Measurements from ENCODE around the gene SKI. TPM values are rescaled to one million over a fixed set of nuclear protein-coding genes. Genes with fewer than 3 reads are reported as not detected.

SKI gene
- total RNA-seq, 1 donor from 2014 or later: 90.0 TPM

- H3K36me3 ChIP-seq: no peaks in the 10 kb centered on the region
- H3K4me1 ChIP-seq: peaks cover 88% of the 10 kb centered on the region
- no peak for TF ChIP-seq CTCF (IDR thresholded peaks at IDR 0.05)
- H3K27ac ChIP-seq: peak overlapping the region; percentile 89
- no peak for DNase-seq
- no peaks in the 10 kb centered on the region for H3K9me3 ChIP-seq
- ATAC-seq: no peak
- peak overlapping the region; percentile 64 for H3K4me3 ChIP-seq
- H3K27me3 ChIP-seq (ENCODE audit: low read depth): no peaks in the 10 kb centered on the region
- intact Hi-C loops (cut with DNase I): no loop called here
These were observed 5.3 kb downstream of the SKI start for GRCh38 chr1:2233468-2233867.

- H3K36me3 ChIP-seq: no peaks in the 10 kb centered on the region
- ATAC-seq: peak; percentile 76 to 87
- no peak for TF ChIP-seq CTCF (IDR thresholded peaks at IDR 0.05)
- DNase-seq: peak; percentile 97
- intact Hi-C loops (cut with DNase I): no loop called here
- H3K27ac ChIP-seq: peak overlapping the region; percentile 89
- no peaks in the 10 kb centered on the region for H3K27me3 ChIP-seq (ENCODE audit: low read depth)
- no peaks in the 10 kb centered on the region for H3K9me3 ChIP-seq
- H3K4me1 ChIP-seq: peaks cover 96% of the 10 kb centered on the region
- peak overlapping the region; percentile 64 for H3K4me3 ChIP-seq
These were observed 6.1 kb downstream of the SKI start for GRCh38 chr1:2233997-2234761.

GRCh38 chr1:2234762-2235113, 6.6 kb downstream of the SKI start:
- Histone ChIP-seq H3K9me3 (no peaks in the 10 kb centered on the region), H3K27me3 (ENCODE audit: low read depth) (no peaks in the 10 kb centered on the region), H3K4me3 (peak overlapping the region; percentile 64), H3K27ac (peak overlapping the region; percentile 89), H3K36me3 (no peaks in the 10 kb centered on the region), H3K4me1 (peaks cover 100% of the 10 kb centered on the region)
- DNase-seq: peak; percentile 69
- intact Hi-C loops (cut with DNase I): no loop called here
- ATAC-seq: peak; percentile 16 to 18
- TF ChIP-seq CTCF (IDR thresholded peaks at IDR 0.05): no peak

- DNase-seq (no peak), ATAC-seq (no peak)
These were observed 7.3 kb downstream of the SKI start for GRCh38 chr1:2235300-2235998.

More at GRCh38 chr1:2235300-2235998, 7.3 kb downstream of the SKI start:
- intact Hi-C loops (cut with DNase I): no loop called here
- Histone ChIP-seq H3K4me1 (peaks cover 100% of the 10 kb centered on the region), H3K27ac (peak overlapping the region; percentile 89), H3K4me3 (peak overlapping the region; percentile 64), H3K27me3 (ENCODE audit: low read depth) (no peaks in the 10 kb centered on the region), H3K36me3 (no peaks in the 10 kb centered on the region), H3K9me3 (no peaks in the 10 kb centered on the region)
- no peak for TF ChIP-seq CTCF (IDR thresholded peaks at IDR 0.05)

Data from lower lobe of right lung (tissue), 2 donors.